PC-3 (cell line): ENCODE data around the gene ASMTL. TPM values are rescaled to one million over a fixed set of nuclear protein-coding genes. Genes with fewer than 3 reads are reported as not detected.

Experiments used
- ATAC-seq: fragments of 200-7000 bp; cut with Tn5 transposase; 2 replicates; pipeline ENCODE4 v1.9.1; 2020; ENCODE audit warnings: mild to moderate bottlenecking, moderate library complexity
- BruUV-seq: library from RNA; stranded (reverse); fragments of 400-500 nt; replicated peaks from 2 replicates; lab custom pipeline; 2021; lab: Mats Ljungman, UMichigan
- CTCF ChIA-PET: fragments of 300-600 bp; sonication (Branson Sonifier 250); formaldehyde crosslinking; loops from one replicate; lab custom pipeline; 2022; ENCODE audit warnings: antibody characterized with exemption; lab: Charles Lee
- POLR2A ChIA-PET: fragments of 300-600 bp; sonication (Branson Sonifier 250); formaldehyde crosslinking; loops from one replicate; lab custom pipeline; 2022; ENCODE audit warnings: antibody characterized with exemption; ENCODE audit not compliant: unreplicated experiment; lab: Charles Lee
- DNase-seq: peaks from one replicate; pipeline ENCODE4 v3.0.0-alpha.2; 2015
- H2AFZ ChIP-seq: fragments of 300-600 bp; sonication (generic); 2 replicates; pipeline ENCODE4 v1.6.0; 2016; ENCODE audit warnings: antibody characterized with exemption, low read length
- H3F3A ChIP-seq: fragments of 300-600 bp; sonication (generic); one replicate; pipeline ENCODE4 v1.6.0; 2017; ENCODE audit warnings: antibody characterized with exemption, low read length, control low read depth, mild to moderate bottlenecking; ENCODE audit not compliant: unreplicated experiment
- H3K27ac ChIP-seq: fragments of 300-600 bp; sonication (generic); 2 replicates; pipeline ENCODE4 v1.5.1; 2016; ENCODE audit warnings: mild to moderate bottlenecking, low read length
- H3K27me3 ChIP-seq: fragments of 300-600 bp; sonication (generic); 2 replicates; pipeline ENCODE4 v1.6.1; 2016; ENCODE audit warnings: low read length, mixed read lengths
- H3K36me3 ChIP-seq: fragments of 300-600 bp; sonication (generic); 2 replicates; pipeline ENCODE4 v1.6.1; 2016; ENCODE audit warnings: low read depth, mixed run types, low read length, mixed read lengths
- H3K4me1 ChIP-seq: fragments of 300-600 bp; sonication (generic); 2 replicates; pipeline ENCODE4 v1.5.1; 2016; ENCODE audit warnings: low read length; ENCODE audit not compliant: insufficient read depth
- H3K4me2 ChIP-seq: fragments of 300-600 bp; sonication (generic); 2 replicates; pipeline ENCODE4 v1.6.0; 2016; ENCODE audit warnings: low read length
- H3K4me3 ChIP-seq: fragments of 300-600 bp; sonication (generic); 2 replicates; pipeline ENCODE4 v1.5.1; 2016; ENCODE audit warnings: mild to moderate bottlenecking, low read length, mixed read lengths
- H3K79me2 ChIP-seq: fragments of 300-600 bp; sonication (generic); 2 replicates; pipeline ENCODE4 v1.6.1; 2017; ENCODE audit warnings: low read length, mixed read lengths
- H3K9ac ChIP-seq: fragments of 300-600 bp; sonication (generic); 2 replicates; pipeline ENCODE4 v1.6.0; 2016; ENCODE audit warnings: mild to moderate bottlenecking, low read length
- H3K9me2 ChIP-seq: fragments of 300-600 bp; sonication (generic); replicated peaks from 2 replicates; pipeline ENCODE4 v1.6.1; 2016; ENCODE audit warnings: mixed run types, low read length, mixed read lengths
- H3K9me3 ChIP-seq: fragments of 300-600 bp; sonication (generic); 2 replicates; pipeline ENCODE4 v1.6.1; 2016; ENCODE audit warnings: low read length, mixed read lengths
- H4K20me1 ChIP-seq: fragments of 300-600 bp; sonication (generic); 2 replicates; pipeline ENCODE4 v1.6.1; 2016; ENCODE audit warnings: low read length, mixed read lengths
- EZH2 ChIP-seq: fragments of 300-600 bp; sonication (generic); IDR thresholded peaks from one replicate; pipeline ENCODE4 v1.6.1; 2017; ENCODE audit warnings: antibody characterized with exemption, mild to moderate bottlenecking, low read length; ENCODE audit not compliant: unreplicated experiment
- EZH2phosphoT487 ChIP-seq: fragments of 300-600 bp; sonication (generic); IDR thresholded peaks from 2 replicates; pipeline ENCODE4 v1.6.1; 2018; ENCODE audit warnings: mild to moderate bottlenecking, antibody characterized with exemption, low read length, borderline replicate concordance
- intact Hi-C: fragments of 100-400 bp; cut with micrococcal nuclease; formaldehyde crosslinking; loops from 2 replicates; pipeline ENCODE4 v1.9.0; 2023
- total RNA-seq: library from RNA; depleted of rRNA; stranded (reverse); fragments of >200 nt; gene quantifications from 2 replicates; pipeline ENCODE4 v1.2.3, GENCODE V29; 2014
- TF ChIP-seq, protein P1 (sequence below): fragments of 300-600 bp; sonication (generic); conservative IDR thresholded peaks from 2 replicates; pipeline ENCODE4 v1.5.1; 2017; ENCODE audit warnings: antibody characterized with exemption, low read depth, mild to moderate bottlenecking, low read length

ASMTL gene
- total RNA-seq, 1 experiment from 2014 or later, result 6.7 TPM

DNA sequence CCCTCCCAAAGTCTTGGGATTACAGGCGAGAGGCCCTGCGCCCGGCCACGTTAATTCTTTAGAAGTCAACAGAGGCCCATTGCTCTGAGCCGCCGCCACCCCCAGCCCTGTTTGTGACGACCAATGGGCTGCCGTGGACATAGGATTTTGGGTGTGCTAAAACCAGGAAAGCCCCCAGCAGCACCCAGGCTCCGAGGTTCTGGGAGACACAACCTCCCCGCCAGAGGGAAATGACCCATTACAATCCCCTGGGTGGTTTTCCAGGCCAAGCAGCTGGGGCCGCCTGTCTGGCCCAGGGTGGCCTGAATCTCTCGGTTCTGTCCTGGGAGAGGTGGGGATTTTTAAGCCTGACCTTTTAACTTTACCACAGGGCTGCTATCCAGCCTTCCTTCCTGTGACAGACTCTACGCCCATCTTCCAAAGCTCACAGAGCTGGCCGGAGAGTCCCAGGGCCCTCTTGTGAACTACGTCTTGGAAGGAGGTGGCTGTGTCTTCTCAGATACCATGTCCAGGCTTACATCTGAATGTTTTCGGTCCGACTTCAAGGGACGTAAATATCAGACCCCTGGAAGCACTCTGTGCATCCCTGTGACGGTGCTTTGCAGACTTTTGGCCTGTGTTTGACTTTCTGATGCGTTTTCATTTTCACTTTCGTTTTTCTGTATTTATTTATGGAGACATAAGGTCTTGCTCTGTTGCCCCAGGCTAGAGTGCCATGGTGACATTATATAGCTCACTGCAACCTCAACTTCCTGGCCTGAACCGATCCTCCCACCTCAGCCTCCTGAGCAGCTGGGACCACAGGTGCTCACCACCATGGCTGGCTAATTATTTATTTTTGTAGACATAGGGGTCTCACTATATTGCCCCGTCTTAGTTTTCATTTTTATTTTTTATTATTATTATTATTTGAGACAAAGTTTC is 48.3 kb upstream of the ASMTL start:
- POLR2A ChIA-PET, result no interaction called here
- Histone ChIP-seq H3F3A (no peaks in the 10 kb centered on the region), H2AFZ (no peak overlapping the region), H3K4me1 (no peaks in the 10 kb centered on the region), H3K4me3 (no peak overlapping the region), H3K36me3 (no peaks in the 10 kb centered on the region), H3K27ac (no peak overlapping the region), H3K4me2 (no peak overlapping the region), H3K27me3 (no peaks in the 10 kb centered on the region), H3K9me2 (no peaks in the 10 kb centered on the region), H3K9ac (no peak overlapping the region), H3K79me2 (no peaks in the 10 kb centered on the region), H3K9me3 (no peaks in the 10 kb centered on the region), H4K20me1 (no peaks in the 10 kb centered on the region)
- BruUV-seq, result no TSS peak
- ATAC-seq (no peak), DNase-seq (no peak)
- intact Hi-C loops, result no loop called here
- CTCF ChIA-PET, result no interaction called here
- TF ChIP-seq EZH2phosphoT487 (no peak), EZH2 (no peak)
- TF ChIP-seq, protein P1, sequence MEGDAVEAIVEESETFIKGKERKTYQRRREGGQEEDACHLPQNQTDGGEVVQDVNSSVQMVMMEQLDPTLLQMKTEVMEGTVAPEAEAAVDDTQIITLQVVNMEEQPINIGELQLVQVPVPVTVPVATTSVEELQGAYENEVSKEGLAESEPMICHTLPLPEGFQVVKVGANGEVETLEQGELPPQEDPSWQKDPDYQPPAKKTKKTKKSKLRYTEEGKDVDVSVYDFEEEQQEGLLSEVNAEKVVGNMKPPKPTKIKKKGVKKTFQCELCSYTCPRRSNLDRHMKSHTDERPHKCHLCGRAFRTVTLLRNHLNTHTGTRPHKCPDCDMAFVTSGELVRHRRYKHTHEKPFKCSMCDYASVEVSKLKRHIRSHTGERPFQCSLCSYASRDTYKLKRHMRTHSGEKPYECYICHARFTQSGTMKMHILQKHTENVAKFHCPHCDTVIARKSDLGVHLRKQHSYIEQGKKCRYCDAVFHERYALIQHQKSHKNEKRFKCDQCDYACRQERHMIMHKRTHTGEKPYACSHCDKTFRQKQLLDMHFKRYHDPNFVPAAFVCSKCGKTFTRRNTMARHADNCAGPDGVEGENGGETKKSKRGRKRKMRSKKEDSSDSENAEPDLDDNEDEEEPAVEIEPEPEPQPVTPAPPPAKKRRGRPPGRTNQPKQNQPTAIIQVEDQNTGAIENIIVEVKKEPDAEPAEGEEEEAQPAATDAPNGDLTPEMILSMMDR, result no peak

DNA sequence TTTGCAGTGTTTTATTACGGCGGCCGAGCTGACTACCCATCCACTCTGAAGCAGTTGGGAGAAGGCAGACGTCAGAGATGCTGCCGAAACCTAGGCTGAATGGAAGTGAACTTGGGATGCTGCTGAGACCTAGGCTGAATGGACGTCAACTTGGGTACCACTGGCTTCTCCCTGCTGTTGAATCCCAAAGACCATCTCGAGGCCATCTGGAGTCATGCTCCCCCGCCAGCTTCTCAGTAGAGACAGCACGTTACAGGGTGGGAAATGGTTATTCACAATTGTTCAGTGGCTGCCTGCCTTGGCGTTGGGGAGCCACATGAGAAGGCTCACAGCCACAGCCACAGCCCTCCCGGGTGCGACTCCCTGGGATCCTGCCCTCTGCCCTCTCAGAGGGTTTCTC is 43.4 kb upstream of the ASMTL start:
- ChIA-PET POLR2A (no interaction called here), CTCF (no interaction called here)
- H3K9ac ChIP-seq, result no peak overlapping the region
- no peaks in the 10 kb centered on the region for H3K36me3 ChIP-seq
- no peaks in the 10 kb centered on the region for H3F3A ChIP-seq
- no peak overlapping the region for H3K27ac ChIP-seq
- no peak overlapping the region for H2AFZ ChIP-seq
- no peak for ATAC-seq
- no peak for DNase-seq
- no peaks in the 10 kb centered on the region for H3K9me2 ChIP-seq
- TF ChIP-seq EZH2 (no peak), EZH2phosphoT487 (no peak)
- TF ChIP-seq, protein P1, result no peak
- H3K4me2 ChIP-seq, result no peak overlapping the region
- no peaks in the 10 kb centered on the region for H3K9me3 ChIP-seq
- H3K79me2 ChIP-seq, result no peaks in the 10 kb centered on the region
- no peaks in the 10 kb centered on the region for H3K4me1 ChIP-seq
- H3K4me3 ChIP-seq, result no peak overlapping the region
- BruUV-seq, result no TSS peak
- H4K20me1 ChIP-seq, result no peaks in the 10 kb centered on the region
- intact Hi-C loops, result no loop called here
- H3K27me3 ChIP-seq, result no peaks in the 10 kb centered on the region
